ENCODE results near the gene CAMK2N2. TPM values are rescaled to one million over a fixed set of nuclear protein-coding genes. Genes with fewer than 3 reads are reported as not detected.

The CAMK2N2 gene
- total and polyA plus RNA-seq, 2 donors (not counting 1 experiment from before 2014, with no cell fraction given), result not detected

DNA sequence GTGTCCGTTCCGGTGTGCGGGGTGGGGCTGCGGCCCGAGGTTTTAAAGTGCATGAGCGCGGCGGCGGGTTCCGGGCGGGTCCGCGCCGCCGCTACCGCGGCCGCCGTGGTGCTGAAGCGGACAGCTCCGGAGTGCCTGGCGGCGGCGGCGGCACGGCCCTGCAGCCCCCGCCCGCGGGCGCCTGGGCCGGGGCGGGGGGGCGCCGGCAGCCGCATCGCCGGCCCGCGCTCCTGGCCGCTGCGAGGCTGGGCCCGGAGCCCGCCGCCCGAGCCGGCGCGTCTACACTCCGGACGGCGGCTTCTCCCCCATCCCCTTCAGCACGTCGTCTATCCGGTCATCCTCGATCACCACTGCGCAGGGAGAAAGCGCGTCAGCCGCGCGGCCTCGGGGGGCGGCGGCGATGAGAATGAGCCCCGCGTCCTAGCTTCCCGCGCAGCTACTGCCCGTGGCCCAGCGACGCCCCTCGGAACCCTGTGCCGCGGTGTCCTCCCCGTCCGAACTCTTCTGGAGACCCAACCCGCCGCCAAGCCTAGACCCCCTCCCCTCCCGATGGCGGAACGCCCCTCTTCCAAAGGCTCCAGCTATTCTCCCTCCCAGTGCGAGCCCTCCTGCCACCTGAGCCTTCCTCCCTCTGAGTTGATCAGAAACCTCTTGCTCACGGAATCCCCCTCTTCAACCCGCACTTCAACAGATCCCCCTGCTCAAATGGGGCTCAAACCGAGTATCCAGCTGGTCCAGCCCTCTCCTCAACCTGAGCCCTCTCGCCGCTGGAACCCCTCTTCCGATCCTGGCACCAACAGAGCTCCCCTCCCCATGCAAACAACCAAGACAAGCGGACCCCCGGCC is 1.3 kb downstream of the CAMK2N2 start:
- Histone ChIP-seq H3K27me3 (replicated peaks in 1 of 4; ENCODE audit: control extremely low read depth in 1 of 4, control insufficient read depth in 3 of 4, insufficient read depth in 4 of 4, low read length in 3 of 4) (peaks cover 0 to 58% (median 29%) of the 10 kb centered on the region in 4 experiments), H3K4me3 (ENCODE audit: control extremely low read depth in 1 of 5, extremely low read depth in 1 of 5, insufficient read depth in 1 of 5, low read depth in 2 of 5, low read length in 4 of 5) (peak overlapping the region in 3 of 5 experiments; percentile 2 to 58 (median 17)), H3K79me2 (ENCODE audit: control insufficient read depth, insufficient read depth, low read length) (no peaks in the 10 kb centered on the region), H3K4me1 (ENCODE audit: control insufficient read depth in 2 of 2, insufficient read depth in 2 of 2, low read length in 2 of 2) (peaks cover 27% of the 10 kb centered on the region in 2 donors), H3K9me3 (ENCODE audit: control extremely low read depth in 1 of 3, control insufficient read depth in 2 of 3, insufficient read depth in 1 of 3, low read length in 2 of 3) (peaks cover 0 to 4% (median 0%) of the 10 kb centered on the region in 3 donors), H3K4me2 (replicated peaks; ENCODE audit: low read depth, low read length, poor library complexity, severe bottlenecking) (peak overlapping the region; percentile 96), H3K9ac (ENCODE audit: low read length) (peak overlapping the region; percentile 58), H3K36me3 (replicated peaks in 1 of 2; ENCODE audit: control extremely low read depth in 1 of 2, control insufficient read depth in 1 of 2, extremely low read depth in 1 of 2, insufficient read depth in 2 of 2, low read length in 1 of 2) (no peaks in the 10 kb centered on the region), H4K20me1 (ENCODE audit: control insufficient read depth, insufficient read depth, low read length, poor library complexity, severe bottlenecking) (peaks cover 7% of the 10 kb centered on the region), H2AFZ (ENCODE audit: insufficient read depth, low read depth, low read length, poor library complexity, severe bottlenecking) (peak overlapping the region; percentile 56), H3K27ac (ENCODE audit: low read length in 2 of 2) (no peak overlapping the region)
- intact Hi-C loops (cut with micrococcal nuclease), result loop anchor here (1.0 kb wide), 1 partner anchor 10 kb away; no protein-coding TSS in a partner anchor
- ChIA-PET CTCF (interaction anchor here (1.5 to 2.6 kb wide), 2 partner anchors 10 to 33 kb away, joined by 3 to 9 read pairs; partner anchors contain the start of gene EEF1AKMT4), POLR2A (no interaction called here)
- Mint-ChIP-seq H3K9me3 (ENCODE audit: insufficient read depth) (no peaks in the 10 kb centered on the region), H3K4me3 (peak overlapping the region; percentile 86), H3K27me3 (peaks cover 42% of the 10 kb centered on the region), H3K4me1 (peaks cover 24% of the 10 kb centered on the region), H3K27ac (peak overlapping the region; percentile 37)
- DNase-seq (peak; percentile 55), ATAC-seq (ENCODE audit: low read depth) (peak; percentile 75)
- TF ChIP-seq CTCF (IDR thresholded peaks at IDR 0.05) (no peak), EZH2 (IDR thresholded peaks at IDR 0.05; ENCODE audit: borderline replicate concordance, insufficient read depth, low read depth, low read length, poor library complexity, severe bottlenecking) (peak; percentile 72)
- WGBS (ENCODE audit: insufficient coverage), result 3% methylated on average over 91 of the region's 91 CpGs
